ENCODE measurements around the gene PRR12.
A peak's percentile ranks its signal among the peaks of the same experiment; 100 is the strongest.

The PRR12 gene

DNA sequence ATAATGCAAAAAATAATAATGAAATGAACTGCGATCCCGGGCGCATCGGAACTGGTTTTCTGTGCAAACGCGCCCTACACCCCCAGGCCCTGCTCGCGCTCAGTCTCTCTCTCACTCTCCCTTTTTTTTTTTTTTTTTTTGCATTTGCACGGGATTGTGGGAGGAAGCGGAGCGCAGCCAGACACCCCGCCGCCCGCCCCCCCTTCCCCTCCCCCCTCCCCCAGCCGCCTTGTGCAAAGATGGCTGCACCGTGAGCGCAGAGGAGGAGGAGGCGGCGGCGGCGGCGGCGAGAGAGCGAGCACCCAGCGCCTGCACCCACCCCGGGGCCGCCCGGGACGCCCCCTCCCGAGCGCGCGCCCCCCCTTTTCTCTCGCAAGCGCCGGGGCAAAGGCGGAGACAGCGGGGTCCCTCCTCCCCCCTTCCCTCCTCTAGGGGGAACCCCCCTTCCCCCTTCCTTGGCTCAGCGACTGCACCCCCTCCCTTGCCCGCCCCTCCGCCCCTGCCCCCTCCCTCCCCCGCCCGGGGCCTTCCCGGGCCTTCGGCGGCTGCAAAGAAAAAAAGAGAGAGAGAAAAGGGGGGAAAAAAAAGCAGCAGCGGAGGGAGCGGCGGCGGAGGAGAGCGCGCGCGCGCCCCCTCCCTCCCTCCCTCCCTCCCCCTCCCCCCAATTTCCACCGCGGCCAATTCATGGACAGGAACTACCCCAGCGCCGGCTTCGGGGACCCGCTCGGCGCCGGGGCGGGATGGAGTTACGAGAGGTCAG lies at the start of gene PRR12:
Gene PRR12 (plus strand): TSS at position 212 of the 760 bp plus-strand sequence. CDS start 473 bp downstream, at position 685.
- DNase-seq (ENCODE audit: low read depth): peak; percentile 77
- TF ChIP-seq, protein P1, sequence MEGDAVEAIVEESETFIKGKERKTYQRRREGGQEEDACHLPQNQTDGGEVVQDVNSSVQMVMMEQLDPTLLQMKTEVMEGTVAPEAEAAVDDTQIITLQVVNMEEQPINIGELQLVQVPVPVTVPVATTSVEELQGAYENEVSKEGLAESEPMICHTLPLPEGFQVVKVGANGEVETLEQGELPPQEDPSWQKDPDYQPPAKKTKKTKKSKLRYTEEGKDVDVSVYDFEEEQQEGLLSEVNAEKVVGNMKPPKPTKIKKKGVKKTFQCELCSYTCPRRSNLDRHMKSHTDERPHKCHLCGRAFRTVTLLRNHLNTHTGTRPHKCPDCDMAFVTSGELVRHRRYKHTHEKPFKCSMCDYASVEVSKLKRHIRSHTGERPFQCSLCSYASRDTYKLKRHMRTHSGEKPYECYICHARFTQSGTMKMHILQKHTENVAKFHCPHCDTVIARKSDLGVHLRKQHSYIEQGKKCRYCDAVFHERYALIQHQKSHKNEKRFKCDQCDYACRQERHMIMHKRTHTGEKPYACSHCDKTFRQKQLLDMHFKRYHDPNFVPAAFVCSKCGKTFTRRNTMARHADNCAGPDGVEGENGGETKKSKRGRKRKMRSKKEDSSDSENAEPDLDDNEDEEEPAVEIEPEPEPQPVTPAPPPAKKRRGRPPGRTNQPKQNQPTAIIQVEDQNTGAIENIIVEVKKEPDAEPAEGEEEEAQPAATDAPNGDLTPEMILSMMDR (conservative IDR thresholded peaks at IDR 0.05; ENCODE audit: low read depth, low read length): no peak
- peak within 1 kb of the TSS; percentile 83 for H3K4me3 ChIP-seq (ENCODE audit: low read depth, low read length)

DNA sequence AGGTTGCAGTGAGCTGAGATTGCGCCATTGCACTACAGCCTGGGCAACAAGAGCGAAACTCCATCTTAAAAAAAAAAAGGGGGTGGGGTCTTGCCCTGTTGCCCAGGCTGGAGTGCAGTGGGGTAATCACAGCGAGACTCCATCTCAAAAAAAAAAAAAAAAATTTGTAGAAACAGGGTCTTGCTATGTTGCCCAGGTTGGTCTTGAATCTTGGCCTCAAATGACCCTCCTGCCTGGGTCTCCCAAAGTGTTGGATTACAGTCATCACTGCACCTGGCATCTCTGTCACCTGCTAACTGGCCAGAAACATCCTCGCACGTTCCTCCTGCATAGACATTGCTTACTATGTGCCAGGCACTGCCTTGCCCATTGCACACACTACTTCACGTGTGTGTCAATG lies 49.1 kb upstream of the PRR12 start:
- DNase-seq (ENCODE audit: low read depth): no peak
- TF ChIP-seq, protein P1 (conservative IDR thresholded peaks at IDR 0.05; ENCODE audit: low read depth, low read length): no peak

GRCh38 chr19:49542446-49542845 lies 48.5 kb upstream of the PRR12 start:
- DNase-seq (ENCODE audit: low read depth): no peak
- TF ChIP-seq, protein P1 (conservative IDR thresholded peaks at IDR 0.05; ENCODE audit: low read depth, low read length): no peak
- H3K4me3 ChIP-seq (ENCODE audit: low read depth, low read length): no peak overlapping the region

More for the DNA sequence above, 49.1 kb upstream of the PRR12 start:
- H3K4me3 ChIP-seq (ENCODE audit: low read depth, low read length): no peak overlapping the region

DNA sequence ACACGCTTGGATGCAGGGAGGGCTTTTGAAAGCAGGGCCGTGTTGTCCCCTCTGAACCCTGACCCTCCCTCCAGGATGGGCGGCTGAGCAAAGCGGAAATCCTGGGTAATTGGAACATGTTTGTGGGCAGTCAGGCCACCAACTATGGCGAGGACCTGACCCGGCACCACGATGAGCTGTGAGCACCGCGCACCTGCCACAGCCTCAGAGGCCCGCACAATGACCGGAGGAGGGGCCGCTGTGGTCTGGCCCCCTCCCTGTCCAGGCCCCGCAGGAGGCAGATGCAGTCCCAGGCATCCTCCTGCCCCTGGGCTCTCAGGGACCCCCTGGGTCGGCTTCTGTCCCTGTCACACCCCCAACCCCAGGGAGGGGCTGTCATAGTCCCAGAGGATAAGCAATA lies 48.0 kb upstream of the PRR12 start:
- TF ChIP-seq, protein P1 (conservative IDR thresholded peaks at IDR 0.05; ENCODE audit: low read depth, low read length): no peak
- no peak overlapping the region for H3K4me3 ChIP-seq (ENCODE audit: low read depth, low read length)
- DNase-seq (ENCODE audit: low read depth): no peak

DNA sequence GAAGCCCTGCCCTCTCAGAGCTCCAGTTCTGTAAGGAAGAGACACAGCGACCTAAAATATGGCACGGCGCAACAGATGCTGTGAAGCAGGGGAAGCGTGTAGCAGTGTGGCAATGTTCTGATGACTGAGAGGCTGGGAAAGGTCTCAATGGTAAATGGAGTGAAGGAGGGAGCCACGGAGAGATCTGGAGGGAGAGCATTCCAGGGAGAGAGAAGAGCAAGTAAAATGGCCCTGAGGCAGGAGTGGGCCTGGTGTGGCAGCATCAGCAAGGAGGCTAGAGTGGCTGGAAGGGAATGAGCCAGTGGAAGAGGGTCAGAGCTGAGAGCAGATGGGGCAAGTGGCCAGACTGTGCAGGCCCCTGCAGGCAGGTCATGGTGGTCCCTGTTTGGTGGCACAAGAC lies 46.8 kb upstream of the PRR12 start:
- TF ChIP-seq, protein P1 (conservative IDR thresholded peaks at IDR 0.05; ENCODE audit: low read depth, low read length): no peak
- DNase-seq (ENCODE audit: low read depth): no peak
- no peak overlapping the region for H3K4me3 ChIP-seq (ENCODE audit: low read depth, low read length)

GRCh38 chr19:49546825-49547565 lies 44.0 kb upstream of the PRR12 start:
- TF ChIP-seq, protein P1 (conservative IDR thresholded peaks at IDR 0.05; ENCODE audit: low read depth, low read length): peak; percentile 88
- DNase-seq (ENCODE audit: low read depth): peak; percentile 93
- H3K4me3 ChIP-seq (ENCODE audit: low read depth, low read length): no peak overlapping the region

Data from choroid plexus epithelial cell (primary cell).